ENCODE data around the gene PPM1F. TPM values are rescaled to one million over a fixed set of nuclear protein-coding genes. Genes with fewer than 3 reads are reported as not detected.

Gene PPM1F
- polyA plus RNA-seq, 2 of the 4 experiments (the other 2 are of a cell fraction) = 11.0 to 14.2 TPM

DNA sequence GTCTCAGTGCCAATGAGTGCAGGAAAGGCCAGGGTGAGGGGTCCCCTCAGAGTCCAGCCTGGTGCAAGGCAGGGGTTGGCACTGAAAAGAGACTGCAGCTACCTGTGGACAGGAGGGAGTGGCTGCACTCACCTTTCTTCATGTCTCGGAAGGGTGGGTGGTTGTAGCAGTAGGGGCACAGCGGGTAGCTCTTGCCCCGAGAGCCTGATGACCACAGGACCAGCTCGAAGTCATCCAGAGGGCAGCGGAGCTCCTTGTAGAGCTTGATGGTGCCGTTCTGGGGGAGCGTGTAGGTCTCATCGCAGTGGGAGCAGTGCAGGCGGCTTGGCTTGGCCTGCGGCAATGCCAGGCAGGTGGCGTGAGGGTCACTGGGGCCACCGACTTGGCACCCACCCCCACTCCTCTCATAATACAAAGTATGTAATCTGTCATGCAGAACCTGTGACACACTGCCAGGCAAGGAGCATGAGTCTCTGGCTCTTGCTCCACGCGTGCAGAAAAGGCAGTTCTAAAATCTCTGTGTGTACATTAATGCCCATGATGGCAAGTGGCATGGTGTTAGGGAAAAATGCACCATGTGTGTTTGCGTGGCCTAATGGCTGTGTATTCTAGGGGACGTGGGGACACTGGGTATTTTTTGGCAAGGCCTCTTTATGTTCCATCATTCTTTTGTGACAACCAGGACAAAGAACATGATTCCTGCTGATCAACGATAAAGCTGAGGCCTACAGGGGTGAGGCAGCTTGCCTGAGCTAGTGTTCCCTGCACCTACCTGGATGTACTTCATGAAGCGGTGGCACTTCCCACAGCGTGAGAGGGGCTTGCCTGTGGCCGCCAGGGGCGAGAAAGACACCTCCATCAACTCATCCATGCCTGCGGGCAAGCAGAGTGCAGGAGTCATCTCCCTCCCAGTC is 6.0 kb upstream of the PPM1F start:
- 91% methylated on average over 14 of the region's 22 CpGs for WGBS (ENCODE audit: missing lambda C conversion rate)
- Histone ChIP-seq H3K9me3 (no peaks in the 10 kb centered on the region), H3K27ac (no peak overlapping the region), H3K4me3 (no peak overlapping the region), H3K4me2 (no peak overlapping the region), H3K4me1 (no peaks in the 10 kb centered on the region)
- TF ChIP-seq, protein P1, sequence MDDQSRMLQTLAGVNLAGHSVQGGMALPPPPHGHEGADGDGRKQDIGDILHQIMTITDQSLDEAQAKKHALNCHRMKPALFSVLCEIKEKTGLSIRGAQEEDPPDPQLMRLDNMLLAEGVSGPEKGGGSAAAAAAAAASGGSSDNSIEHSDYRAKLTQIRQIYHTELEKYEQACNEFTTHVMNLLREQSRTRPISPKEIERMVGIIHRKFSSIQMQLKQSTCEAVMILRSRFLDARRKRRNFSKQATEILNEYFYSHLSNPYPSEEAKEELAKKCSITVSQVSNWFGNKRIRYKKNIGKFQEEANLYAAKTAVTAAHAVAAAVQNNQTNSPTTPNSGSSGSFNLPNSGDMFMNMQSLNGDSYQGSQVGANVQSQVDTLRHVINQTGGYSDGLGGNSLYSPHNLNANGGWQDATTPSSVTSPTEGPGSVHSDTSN (IDR thresholded peaks at IDR 0.05) = no peak
- no peak for TF ChIP-seq JUN (IDR thresholded peaks at IDR 0.05)
- no peak for TF ChIP-seq RCOR1 (IDR thresholded peaks at IDR 0.05; ENCODE audit: low read depth, low read length)
- no peak for TF ChIP-seq HDAC2 (IDR thresholded peaks at IDR 0.05)
- TF ChIP-seq RARB (CRISPR knock-in tag; IDR thresholded peaks at IDR 0.05) = no peak
- TF ChIP-seq CBX8 (IDR thresholded peaks at IDR 0.05) = no peak
- TF ChIP-seq FOSB (CRISPR knock-in tag; IDR thresholded peaks at IDR 0.05) = no peak
- ChIA-PET POLR2A (no interaction called here), CTCF (interaction anchor here (1.4 kb wide), 2 partner anchors 9 to 20 kb away, joined by 3 to 5 read pairs; no protein-coding TSS in a partner anchor)
- ATAC-seq = no peak
- no peak for DNase-seq (ENCODE audit: low read depth in 1 of 2, low spot score in 1 of 2)
- no peak for FAIRE-seq

- TF ChIP-seq SMC3 (IDR thresholded peaks at IDR 0.05) (no peak), KDM5A (IDR thresholded peaks at IDR 0.05) (no peak), SREBF2 (IDR thresholded peaks at IDR 0.05) (no peak), BCL3 (IDR thresholded peaks at IDR 0.05) (no peak), TP53 (CRISPR knock-in tag; IDR thresholded peaks at IDR 0.05) (no peak), MYC (IDR thresholded peaks at IDR 0.05; ENCODE audit: borderline replicate concordance, low read length) (no peak), CHD4 (IDR thresholded peaks at IDR 0.05; ENCODE audit: borderline replicate concordance) (no peak), RFX5 (IDR thresholded peaks at IDR 0.05) (no peak), EHF (CRISPR knock-in tag; IDR thresholded peaks at IDR 0.05) (no peak), TFCP2L1 (CRISPR knock-in tag; IDR thresholded peaks at IDR 0.05) (no peak), POLR2A (IDR thresholded peaks at IDR 0.05; ENCODE audit: low read length) (no peak), JUNB (IDR thresholded peaks at IDR 0.05) (no peak)
- Histone ChIP-seq H3K4me2 (peak overlapping the region; percentile 91), H3K4me3 (peak overlapping the region; percentile 74), H3K4me1 (0 out of 3 replicates have a peak, but pooled peaks cover 4% of the 10 kb centered on the region), H3K9me3 (no peaks in the 10 kb centered on the region), H3K27ac (peak overlapping the region; percentile 85 to 91)
- DNase-seq (ENCODE audit: low read depth in 1 of 2, low spot score in 1 of 2) = no peak
- ATAC-seq = peak; percentile 2 to 40; a peak in 3 of 6 replicates
- WGBS (ENCODE audit: missing lambda C conversion rate) = 45% methylated on average over 24 of the region's 29 CpGs
- ChIA-PET CTCF (interaction anchor here (0.6 to 3.9 kb wide), 23 partner anchors 8 to 252 kb away, joined by 3 to 65 read pairs (median 4); no protein-coding TSS in a partner anchor), POLR2A (interaction anchor here (1.1 kb wide), 1 partner anchor 10 kb away, joined by 3 read pairs; no protein-coding TSS in a partner anchor)
- FAIRE-seq = no peak
Measured at GRCh38 chr22:21951931-21952465, 650 bp downstream of the PPM1F start.

DNA sequence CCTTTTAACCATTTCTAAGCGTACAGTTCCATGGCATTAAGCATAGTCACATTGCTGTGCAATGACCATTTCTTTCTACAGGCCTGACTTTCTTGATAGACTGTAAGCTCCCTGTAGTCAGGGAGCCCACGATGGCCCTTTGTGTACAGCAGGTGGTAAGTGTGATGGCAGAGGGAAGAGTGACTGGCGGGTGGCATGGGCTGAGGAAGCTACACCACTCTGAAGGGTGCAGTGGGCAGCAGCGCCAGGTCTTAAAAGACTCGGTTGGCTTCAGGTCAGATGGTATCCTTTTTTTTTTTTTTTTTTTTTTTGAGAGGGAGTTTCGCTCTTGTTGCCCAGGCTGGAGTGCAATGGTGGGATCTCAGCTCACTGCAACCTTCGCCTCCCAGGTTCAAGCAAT is 1.6 kb downstream of the PPM1F start:
- Histone ChIP-seq H3K4me2 (no peak overlapping the region), H3K4me1 (0 out of 3 replicates have a peak, but pooled peaks cover 4% of the 10 kb centered on the region), H3K27ac (no peak overlapping the region), H3K4me3 (no peak overlapping the region), H3K9me3 (no peaks in the 10 kb centered on the region)
- no peak for FAIRE-seq
- ATAC-seq = no peak
- POLR2A ChIA-PET = no interaction called here
- 98% methylated on average over 7 of the region's 7 CpGs for WGBS (ENCODE audit: missing lambda C conversion rate)
- CTCF ChIA-PET = interaction anchor here (0.6 to 3.9 kb wide), 3 partner anchors 11 to 357 kb away, joined by 4 to 65 read pairs (median 5); no protein-coding TSS in a partner anchor
- DNase-seq (ENCODE audit: low read depth in 1 of 2, low spot score in 1 of 2) = no peak
- TF ChIP-seq, protein P2, sequence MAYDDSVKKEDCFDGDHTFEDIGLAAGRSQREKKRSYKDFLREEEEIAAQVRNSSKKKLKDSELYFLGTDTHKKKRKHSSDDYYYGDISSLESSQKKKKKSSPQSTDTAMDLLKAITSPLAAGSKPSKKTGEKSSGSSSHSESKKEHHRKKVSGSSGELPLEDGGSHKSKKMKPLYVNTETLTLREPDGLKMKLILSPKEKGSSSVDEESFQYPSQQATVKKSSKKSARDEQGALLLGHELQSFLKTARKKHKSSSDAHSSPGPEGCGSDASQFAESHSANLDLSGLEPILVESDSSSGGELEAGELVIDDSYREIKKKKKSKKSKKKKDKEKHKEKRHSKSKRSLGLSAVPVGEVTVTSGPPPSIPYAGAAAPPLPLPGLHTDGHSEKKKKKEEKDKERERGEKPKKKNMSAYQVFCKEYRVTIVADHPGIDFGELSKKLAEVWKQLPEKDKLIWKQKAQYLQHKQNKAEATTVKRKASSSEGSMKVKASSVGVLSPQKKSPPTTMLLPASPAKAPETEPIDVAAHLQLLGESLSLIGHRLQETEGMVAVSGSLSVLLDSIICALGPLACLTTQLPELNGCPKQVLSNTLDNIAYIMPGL (CRISPR knock-in tag; IDR thresholded peaks at IDR 0.05; ENCODE audit: borderline replicate concordance) = no peak
- TF ChIP-seq ATOH8 (CRISPR knock-in tag; IDR thresholded peaks at IDR 0.05; ENCODE audit: low read depth) (no peak), HEYL (CRISPR knock-in tag; IDR thresholded peaks at IDR 0.05) (no peak), ESRRA (IDR thresholded peaks at IDR 0.05; ENCODE audit: borderline replicate concordance, low read length) (no peak), POLR2A (IDR thresholded peaks at IDR 0.05; ENCODE audit: low read length) (no peak), NPAS2 (CRISPR knock-in tag; IDR thresholded peaks at IDR 0.05; ENCODE audit: borderline replicate concordance) (no peak), RARB (CRISPR knock-in tag; IDR thresholded peaks at IDR 0.05) (no peak), RCOR1 (IDR thresholded peaks at IDR 0.05; ENCODE audit: low read depth, low read length) (no peak), KDM5A (IDR thresholded peaks at IDR 0.05) (no peak), TP53 (CRISPR knock-in tag; IDR thresholded peaks at IDR 0.05) (no peak), JUNB (IDR thresholded peaks at IDR 0.05) (no peak), NFE2L2 (conservative IDR thresholded peaks at IDR 0.05; ENCODE audit: low read length) (no peak), SREBF2 (IDR thresholded peaks at IDR 0.05) (no peak), CEBPB (IDR thresholded peaks at IDR 0.05) (no peak)
- TF ChIP-seq, protein P3, sequence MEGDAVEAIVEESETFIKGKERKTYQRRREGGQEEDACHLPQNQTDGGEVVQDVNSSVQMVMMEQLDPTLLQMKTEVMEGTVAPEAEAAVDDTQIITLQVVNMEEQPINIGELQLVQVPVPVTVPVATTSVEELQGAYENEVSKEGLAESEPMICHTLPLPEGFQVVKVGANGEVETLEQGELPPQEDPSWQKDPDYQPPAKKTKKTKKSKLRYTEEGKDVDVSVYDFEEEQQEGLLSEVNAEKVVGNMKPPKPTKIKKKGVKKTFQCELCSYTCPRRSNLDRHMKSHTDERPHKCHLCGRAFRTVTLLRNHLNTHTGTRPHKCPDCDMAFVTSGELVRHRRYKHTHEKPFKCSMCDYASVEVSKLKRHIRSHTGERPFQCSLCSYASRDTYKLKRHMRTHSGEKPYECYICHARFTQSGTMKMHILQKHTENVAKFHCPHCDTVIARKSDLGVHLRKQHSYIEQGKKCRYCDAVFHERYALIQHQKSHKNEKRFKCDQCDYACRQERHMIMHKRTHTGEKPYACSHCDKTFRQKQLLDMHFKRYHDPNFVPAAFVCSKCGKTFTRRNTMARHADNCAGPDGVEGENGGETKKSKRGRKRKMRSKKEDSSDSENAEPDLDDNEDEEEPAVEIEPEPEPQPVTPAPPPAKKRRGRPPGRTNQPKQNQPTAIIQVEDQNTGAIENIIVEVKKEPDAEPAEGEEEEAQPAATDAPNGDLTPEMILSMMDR (IDR thresholded peaks at IDR 0.05) = no peak
